ENCODE measurements around the gene EEF1A2. TPM values are rescaled to one million over a fixed set of nuclear protein-coding genes. Genes with fewer than 3 reads are reported as not detected.

EEF1A2 gene
- total RNA-seq, 4 donors from 2014 or later, result 1.7 to 17.8 (median 7.4) TPM

DNA sequence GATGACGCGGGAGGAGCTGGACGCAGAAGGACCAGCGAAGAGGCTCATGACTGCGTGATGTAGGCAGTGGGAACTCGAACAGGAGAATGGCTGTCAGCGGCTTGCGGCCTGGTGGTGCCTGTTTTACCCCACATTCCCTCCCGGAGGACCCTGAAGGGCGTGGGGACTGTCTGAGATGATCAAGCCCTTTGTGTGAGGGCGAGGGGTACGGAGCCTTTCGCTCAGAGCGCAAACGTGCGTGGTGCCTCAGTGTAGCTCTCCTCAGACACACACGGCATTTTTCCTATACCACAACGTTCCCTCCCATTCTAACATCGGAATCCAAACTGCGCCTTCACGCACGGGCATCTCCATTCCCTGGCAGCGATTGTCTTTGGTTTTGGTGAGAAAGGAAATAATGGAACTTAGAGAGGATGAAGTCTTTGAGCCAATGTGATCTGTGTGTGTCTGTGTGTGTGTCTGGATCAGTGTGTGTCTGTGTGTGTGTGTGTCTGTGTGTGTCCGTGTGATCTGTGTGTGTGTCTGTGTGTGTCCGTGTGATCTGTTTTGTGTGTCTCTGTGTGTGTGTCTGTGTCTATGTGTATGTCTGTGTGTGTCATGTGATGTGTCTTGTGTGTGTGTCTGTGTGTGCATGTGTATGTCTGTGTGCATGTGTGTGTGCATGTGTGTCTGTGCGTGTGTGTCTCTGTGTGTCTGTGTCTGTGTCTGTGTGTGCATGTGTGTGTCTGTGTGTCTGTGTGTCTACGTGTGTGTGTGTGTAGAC is 33.0 kb upstream of the EEF1A2 start:
- H3K4me3 ChIP-seq, result no peak overlapping the region
- H3K27me3 ChIP-seq, result peaks cover 0 to 64% (median 19%) of the 10 kb centered on the region in 4 donors
- no peaks in the 10 kb centered on the region for H3K9me3 ChIP-seq
- peaks cover 3 to 18% (median 11%) of the 10 kb centered on the region in 4 donors for H3K4me1 ChIP-seq
- DNase-seq (ENCODE audit: extremely low spot score), result no peak
- intact Hi-C loops (cut with DNase I), result loop anchor here (10.0 kb wide), 1 partner anchor 123 kb away; the partner anchor contains the start of genes RTEL1 and STMN3
- TF ChIP-seq, protein P1, sequence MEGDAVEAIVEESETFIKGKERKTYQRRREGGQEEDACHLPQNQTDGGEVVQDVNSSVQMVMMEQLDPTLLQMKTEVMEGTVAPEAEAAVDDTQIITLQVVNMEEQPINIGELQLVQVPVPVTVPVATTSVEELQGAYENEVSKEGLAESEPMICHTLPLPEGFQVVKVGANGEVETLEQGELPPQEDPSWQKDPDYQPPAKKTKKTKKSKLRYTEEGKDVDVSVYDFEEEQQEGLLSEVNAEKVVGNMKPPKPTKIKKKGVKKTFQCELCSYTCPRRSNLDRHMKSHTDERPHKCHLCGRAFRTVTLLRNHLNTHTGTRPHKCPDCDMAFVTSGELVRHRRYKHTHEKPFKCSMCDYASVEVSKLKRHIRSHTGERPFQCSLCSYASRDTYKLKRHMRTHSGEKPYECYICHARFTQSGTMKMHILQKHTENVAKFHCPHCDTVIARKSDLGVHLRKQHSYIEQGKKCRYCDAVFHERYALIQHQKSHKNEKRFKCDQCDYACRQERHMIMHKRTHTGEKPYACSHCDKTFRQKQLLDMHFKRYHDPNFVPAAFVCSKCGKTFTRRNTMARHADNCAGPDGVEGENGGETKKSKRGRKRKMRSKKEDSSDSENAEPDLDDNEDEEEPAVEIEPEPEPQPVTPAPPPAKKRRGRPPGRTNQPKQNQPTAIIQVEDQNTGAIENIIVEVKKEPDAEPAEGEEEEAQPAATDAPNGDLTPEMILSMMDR (IDR thresholded peaks at IDR 0.05), result no peak
- TF ChIP-seq EP300 (IDR thresholded peaks at IDR 0.05) (no peak), POLR2A (IDR thresholded peaks at IDR 0.05; ENCODE audit: low read depth) (no peak), POLR2AphosphoS5 (IDR thresholded peaks at IDR 0.05) (no peak)
- no peaks in the 10 kb centered on the region for H3K36me3 ChIP-seq
- 79% methylated on average over 26 of the region's 27 CpGs for WGBS
- H3K27ac ChIP-seq (replicated peaks in 1 of 4), result no peak overlapping the region

DNA sequence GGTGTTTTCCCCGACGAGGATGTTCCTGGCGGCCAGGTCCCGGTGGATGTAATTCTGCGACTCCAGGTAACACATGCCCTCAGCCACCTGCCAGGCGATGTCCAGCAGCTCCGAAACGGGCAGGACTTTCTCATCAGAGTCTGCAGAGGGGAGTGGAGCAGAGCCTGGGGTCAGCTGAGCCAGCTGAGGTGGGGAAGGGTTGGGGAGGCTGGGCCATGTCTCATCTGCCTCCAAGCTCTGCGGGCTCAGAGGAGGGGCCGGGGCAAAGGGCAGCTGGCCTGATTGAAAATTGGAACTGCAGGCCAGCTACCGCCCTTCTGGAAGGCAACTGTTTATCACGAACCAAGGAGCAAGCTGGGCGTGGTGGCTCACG is 31.9 kb upstream of the EEF1A2 start:
- Histone ChIP-seq H3K4me1 (peaks cover 3 to 11% (median 8%) of the 10 kb centered on the region in 4 donors), H3K27ac (replicated peaks in 1 of 4) (no peak overlapping the region), H3K9me3 (no peaks in the 10 kb centered on the region), H3K36me3 (no peaks in the 10 kb centered on the region), H3K27me3 (peaks cover 0 to 53% (median 14%) of the 10 kb centered on the region in 4 donors), H3K4me3 (no peak overlapping the region)
- DNase-seq (ENCODE audit: extremely low spot score), result no peak
- TF ChIP-seq, protein P1 (IDR thresholded peaks at IDR 0.05), result no peak
- TF ChIP-seq POLR2A (IDR thresholded peaks at IDR 0.05; ENCODE audit: low read depth), result no peak
- no peak for TF ChIP-seq POLR2AphosphoS5 (IDR thresholded peaks at IDR 0.05)
- TF ChIP-seq EP300 (IDR thresholded peaks at IDR 0.05), result no peak
- 94% methylated on average over 8 of the region's 14 CpGs for WGBS
- intact Hi-C loops (cut with DNase I), result loop anchor here (10.0 kb wide), 1 partner anchor 124 kb away; the partner anchor contains the start of genes RTEL1 and STMN3

DNA sequence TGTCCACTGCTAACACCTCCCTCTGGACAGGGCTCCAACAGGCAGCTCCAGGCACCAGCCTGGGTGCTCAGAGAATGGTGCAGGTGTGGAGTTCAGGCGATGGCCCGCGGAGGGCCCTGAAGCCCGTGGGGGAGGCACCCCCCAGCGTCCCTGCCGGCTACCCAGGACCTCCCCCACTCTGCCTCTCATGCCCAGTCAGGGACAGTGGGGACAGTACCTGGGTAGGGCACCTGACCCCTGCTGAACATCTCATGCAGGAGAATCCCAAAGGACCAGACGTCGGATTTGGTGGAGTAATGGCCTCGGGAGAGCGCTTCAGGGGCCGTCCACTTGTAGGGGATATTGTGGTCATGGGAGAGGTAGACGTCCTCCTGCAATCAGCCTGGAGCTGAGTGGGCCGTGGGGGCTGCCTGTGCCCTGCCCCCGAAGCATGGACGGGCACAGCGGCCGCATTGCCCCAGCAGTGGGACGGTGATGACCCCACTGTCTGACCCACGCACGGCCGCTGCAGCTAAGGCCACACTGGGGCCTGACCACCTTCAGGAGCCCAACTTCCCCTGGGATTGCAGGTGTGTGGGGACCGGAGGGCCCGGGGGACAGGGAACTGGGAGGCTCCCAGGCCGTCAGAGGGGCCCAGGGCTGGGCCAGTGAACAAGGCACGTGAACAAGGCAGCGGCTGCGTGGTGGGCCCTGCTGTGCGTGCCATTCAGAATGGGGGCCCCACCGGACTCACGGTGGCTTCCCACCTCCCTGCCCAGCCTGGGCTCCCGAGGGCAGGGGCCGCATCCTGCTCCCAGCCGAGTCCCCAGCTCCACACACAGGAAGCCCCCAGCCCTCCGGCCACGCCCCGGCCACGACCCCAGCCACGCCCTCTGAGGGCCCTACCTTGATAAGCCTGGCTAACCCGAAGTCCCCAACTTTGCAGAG is 31.2 kb upstream of the EEF1A2 start:
- H3K36me3 ChIP-seq, result no peaks in the 10 kb centered on the region
- no peak for DNase-seq (ENCODE audit: extremely low spot score)
- H3K27ac ChIP-seq (replicated peaks in 1 of 4), result no peak overlapping the region
- H3K4me1 ChIP-seq, result peaks cover 3 to 8% (median 5%) of the 10 kb centered on the region in 4 donors
- peaks cover 0 to 47% (median 10%) of the 10 kb centered on the region in 4 donors for H3K27me3 ChIP-seq
- no peaks in the 10 kb centered on the region for H3K9me3 ChIP-seq
- TF ChIP-seq POLR2AphosphoS5 (IDR thresholded peaks at IDR 0.05) (no peak), EP300 (IDR thresholded peaks at IDR 0.05) (no peak), POLR2A (IDR thresholded peaks at IDR 0.05; ENCODE audit: low read depth) (no peak)
- TF ChIP-seq, protein P1 (IDR thresholded peaks at IDR 0.05), result no peak
- intact Hi-C loops (cut with DNase I), result loop anchor here (10.0 kb wide), 1 partner anchor 125 kb away; the partner anchor contains the start of genes RTEL1 and STMN3
- WGBS, result 81% methylated on average over 11 of the region's 39 CpGs
- no peak overlapping the region for H3K4me3 ChIP-seq

DNA sequence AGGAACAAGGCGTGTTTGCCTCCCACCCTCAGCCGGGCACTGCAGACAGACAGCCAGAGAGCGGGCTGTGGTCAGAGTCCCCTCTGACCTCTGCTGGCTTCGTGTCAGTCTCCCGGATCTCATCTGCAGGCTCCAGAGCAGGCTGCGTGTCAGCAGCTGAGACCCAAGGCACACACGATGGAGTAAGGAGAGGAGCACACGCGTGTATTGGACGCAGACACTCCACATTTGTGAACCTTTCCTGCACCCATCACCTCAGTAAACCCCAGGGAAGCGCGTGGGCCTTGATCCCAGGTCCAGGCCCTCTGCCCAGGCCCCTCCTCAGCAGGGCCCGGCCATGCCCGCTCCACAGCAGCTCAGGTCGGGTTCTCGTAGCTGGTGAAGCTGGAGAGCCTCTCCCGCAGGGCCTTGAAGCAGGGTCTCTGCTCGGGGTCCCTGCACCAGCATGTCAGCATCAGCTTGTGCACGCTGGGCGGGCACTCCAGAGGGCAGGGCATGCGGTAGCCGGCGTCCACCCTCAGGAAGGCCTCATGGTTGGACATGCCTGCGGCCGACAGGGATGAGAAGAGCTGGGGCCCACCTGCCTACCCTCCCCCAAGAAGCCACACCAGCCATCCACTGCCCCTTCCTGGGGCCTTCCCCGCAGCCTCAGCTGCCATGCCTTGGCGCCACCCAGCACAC is 30.4 kb upstream of the EEF1A2 start:
- peaks cover 0 to 39% (median 4%) of the 10 kb centered on the region in 4 donors for H3K27me3 ChIP-seq
- no peak overlapping the region for H3K27ac ChIP-seq (replicated peaks in 1 of 4)
- no peaks in the 10 kb centered on the region for H3K4me1 ChIP-seq
- H3K4me3 ChIP-seq, result no peak overlapping the region
- intact Hi-C loops (cut with DNase I), result no loop called here
- DNase-seq (ENCODE audit: extremely low spot score), result no peak
- WGBS, result 81% methylated on average over 23 of the region's 27 CpGs
- H3K36me3 ChIP-seq, result no peaks in the 10 kb centered on the region
- H3K9me3 ChIP-seq, result no peaks in the 10 kb centered on the region
- no peak for TF ChIP-seq EP300 (IDR thresholded peaks at IDR 0.05)
- TF ChIP-seq POLR2AphosphoS5 (IDR thresholded peaks at IDR 0.05), result no peak
- no peak for TF ChIP-seq POLR2A (IDR thresholded peaks at IDR 0.05; ENCODE audit: low read depth)
- TF ChIP-seq, protein P1 (IDR thresholded peaks at IDR 0.05), result no peak
